ENCODE measurements around the gene GNS.

DNA sequence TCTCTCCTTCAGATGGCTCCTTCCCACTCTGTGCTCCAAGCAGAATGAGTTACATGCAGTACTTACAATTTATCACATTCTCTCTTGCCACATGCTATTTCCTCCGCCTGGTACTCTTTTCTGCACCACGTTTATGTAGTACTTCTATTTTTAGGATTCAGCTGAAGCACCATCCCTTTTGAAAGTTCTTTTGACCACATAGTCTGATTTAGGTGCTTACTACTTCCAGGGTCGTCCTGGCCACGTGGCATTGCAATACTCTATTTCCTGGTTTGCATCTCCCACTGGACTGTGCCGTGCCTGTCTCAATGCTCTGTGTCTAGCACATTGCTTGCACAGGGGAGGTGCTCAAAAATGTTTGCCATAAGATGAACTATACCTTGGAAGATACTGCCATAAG is 48.9 kb upstream of the GNS start:
- TF ChIP-seq POLR2AphosphoS5 (IDR thresholded peaks at IDR 0.05; ENCODE audit: low read depth, low read length), result no peak
- TF ChIP-seq POLR2A (IDR thresholded peaks at IDR 0.05; ENCODE audit: low read depth, low read length), result no peak
- TF ChIP-seq TAF1 (IDR thresholded peaks at IDR 0.05; ENCODE audit: borderline replicate concordance, low read depth, low read length), result no peak

All from GM12892 (cell line).